HG03520 (cell line): ENCODE data around the gene PHF2.

Source experiments
- ATAC-seq: cut with Tn5 transposase; IDR thresholded peaks from one replicate; pipeline ENCODE4 v1.9.1; 2021; ENCODE audit warnings: mild to moderate bottlenecking, moderate library complexity; ENCODE audit not compliant: unreplicated experiment

PHF2 gene

GRCh38 chr9:93598647-93599241, 22.4 kb downstream of the PHF2 start:
- no peak for ATAC-seq

GRCh38 chr9:93599571-93600403, 23.4 kb downstream of the PHF2 start:
- ATAC-seq = no peak

- ATAC-seq = no peak
Measured at GRCh38 chr9:93600504-93600903, 24.1 kb downstream of the PHF2 start.

GRCh38 chr9:93601063-93601462, 24.7 kb downstream of the PHF2 start:
- ATAC-seq = no peak

- ATAC-seq = no peak
Measured at GRCh38 chr9:93601666-93602065, 25.3 kb downstream of the PHF2 start.

- no peak for ATAC-seq
Measured at GRCh38 chr9:93603011-93603410, 26.6 kb downstream of the PHF2 start.

- ATAC-seq = no peak
Measured at GRCh38 chr9:93603906-93604326, 27.5 kb downstream of the PHF2 start.

- ATAC-seq = no peak
Measured at GRCh38 chr9:93606187-93606586, 29.8 kb downstream of the PHF2 start.

GRCh38 chr9:93610206-93610605, 33.8 kb downstream of the PHF2 start:
- ATAC-seq = no peak

GRCh38 chr9:93612052-93612795, 35.8 kb downstream of the PHF2 start:
- no peak for ATAC-seq

GRCh38 chr9:93612796-93613154, 36.4 kb downstream of the PHF2 start:
- ATAC-seq = peak; percentile 71

- no peak for ATAC-seq
Measured at GRCh38 chr9:93613174-93613573, 36.8 kb downstream of the PHF2 start.

GRCh38 chr9:93613791-93614190, 37.4 kb downstream of the PHF2 start:
- no peak for ATAC-seq

GRCh38 chr9:93614830-93615468, 38.6 kb downstream of the PHF2 start:
- no peak for ATAC-seq

GRCh38 chr9:93616044-93616443, 39.7 kb downstream of the PHF2 start:
- no peak for ATAC-seq

GRCh38 chr9:93617273-93617672, 40.9 kb downstream of the PHF2 start:
- ATAC-seq = no peak

- no peak for ATAC-seq
Measured at GRCh38 chr9:93619272-93619775, 42.9 kb downstream of the PHF2 start.

GRCh38 chr9:93620041-93620506, 43.7 kb downstream of the PHF2 start:
- no peak for ATAC-seq

- ATAC-seq = no peak
Measured at GRCh38 chr9:93620881-93621820, 44.8 kb downstream of the PHF2 start.

GRCh38 chr9:93621922-93622321, 45.5 kb downstream of the PHF2 start:
- ATAC-seq = no peak
